Measurements from ENCODE around the gene CPA3. TPM values are rescaled to one million over a fixed set of nuclear protein-coding genes. Genes with fewer than 3 reads are reported as not detected.

The CPA3 gene
- polyA plus RNA-seq, 2 donors: 0.28 to 2.3 TPM

DNA sequence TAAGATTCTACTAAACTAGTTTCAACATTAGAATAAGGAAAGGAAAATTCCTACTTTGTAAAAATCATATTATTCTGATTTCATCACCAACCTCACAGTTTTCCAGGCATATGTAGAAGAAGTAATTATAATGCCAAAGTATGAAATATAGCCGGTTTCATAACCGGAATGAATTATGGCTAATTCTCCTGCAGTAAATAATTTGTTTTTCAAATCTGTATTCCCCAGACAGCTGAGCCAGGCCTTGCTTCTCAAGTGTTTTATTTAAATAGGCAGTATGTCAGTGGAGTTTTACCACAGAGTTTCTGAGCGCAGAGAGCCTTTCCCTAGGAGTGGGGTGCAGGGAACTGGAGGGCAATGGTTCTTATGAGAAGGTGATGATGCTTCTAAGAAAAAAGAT is 8.7 kb upstream of the CPA3 start:
- no peaks in the 10 kb centered on the region for H3K36me3 ChIP-seq (ENCODE audit: control insufficient read depth in 2 of 2, insufficient read depth in 2 of 2, low read length in 1 of 2)
- H3K4me3 ChIP-seq (ENCODE audit: low read depth in 1 of 2, low read length in 2 of 2): no peak overlapping the region
- no peaks in the 10 kb centered on the region for H3K4me1 ChIP-seq (ENCODE audit: control insufficient read depth in 2 of 2, insufficient read depth in 2 of 2, low read length in 1 of 2)
- H3K9me3 ChIP-seq (ENCODE audit: control insufficient read depth in 2 of 2, insufficient read depth in 1 of 2, low read depth in 1 of 2, low read length in 1 of 2): no peaks in the 10 kb centered on the region
- H3K27ac ChIP-seq (ENCODE audit: low read depth in 2 of 2, low read length in 1 of 2): no peak overlapping the region
- no peaks in the 10 kb centered on the region for H3K27me3 ChIP-seq (ENCODE audit: control insufficient read depth in 1 of 2, insufficient read depth in 2 of 2, low read length in 2 of 2)
- 77 to 88% methylated on average over 3 of the region's 3 CpGs for WGBS, 2 donors

GRCh38 chr3:148857316-148857715 is 7.8 kb upstream of the CPA3 start:
- H3K27me3 ChIP-seq (ENCODE audit: control insufficient read depth in 1 of 2, insufficient read depth in 2 of 2, low read length in 2 of 2): no peaks in the 10 kb centered on the region
- no peaks in the 10 kb centered on the region for H3K9me3 ChIP-seq (ENCODE audit: control insufficient read depth in 2 of 2, insufficient read depth in 1 of 2, low read depth in 1 of 2, low read length in 1 of 2)
- no peaks in the 10 kb centered on the region for H3K36me3 ChIP-seq (ENCODE audit: control insufficient read depth in 2 of 2, insufficient read depth in 2 of 2, low read length in 1 of 2)
- no peaks in the 10 kb centered on the region for H3K4me1 ChIP-seq (ENCODE audit: control insufficient read depth in 2 of 2, insufficient read depth in 2 of 2, low read length in 1 of 2)
- H3K4me3 ChIP-seq (ENCODE audit: low read depth in 1 of 2, low read length in 2 of 2): no peak overlapping the region
- H3K27ac ChIP-seq (ENCODE audit: low read depth in 2 of 2, low read length in 1 of 2): no peak overlapping the region
- WGBS, 2 donors: 67 to 78% methylated on average over 4 of the region's 4 CpGs

DNA sequence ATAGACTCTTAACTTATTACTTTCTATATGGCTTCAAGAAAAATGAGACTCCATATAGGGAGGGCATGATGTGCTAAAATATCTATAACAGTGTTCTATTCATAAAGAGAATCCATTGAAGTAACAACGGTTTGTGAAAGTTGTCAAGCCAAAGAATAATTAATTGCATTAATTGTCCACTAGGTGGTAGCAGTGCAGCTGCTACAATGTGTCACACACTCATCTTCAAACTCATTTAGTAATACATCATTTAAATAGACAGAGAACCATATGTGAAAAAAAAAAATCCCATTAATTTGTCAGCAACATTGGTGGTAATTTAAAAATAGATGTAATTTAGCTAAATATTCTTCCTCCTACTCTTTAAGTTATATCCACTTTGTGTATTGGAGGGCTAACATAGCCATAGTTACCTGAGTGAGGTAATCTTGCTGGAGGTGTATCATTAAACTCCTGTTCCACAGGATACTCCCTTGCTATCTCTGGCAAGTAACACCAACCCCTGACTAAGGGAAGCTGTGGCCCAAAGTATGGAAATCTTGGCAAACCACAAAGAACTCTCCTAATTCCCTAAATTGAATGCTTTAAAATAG is 3.7 kb upstream of the CPA3 start:
- 3% methylated on average over 1 of the region's 1 CpG for WGBS, 2 donors
- Histone ChIP-seq H3K27me3 (ENCODE audit: control insufficient read depth in 1 of 2, insufficient read depth in 2 of 2, low read length in 2 of 2) (no peaks in the 10 kb centered on the region), H3K4me1 (ENCODE audit: control insufficient read depth in 2 of 2, insufficient read depth in 2 of 2, low read length in 1 of 2) (no peaks in the 10 kb centered on the region), H3K4me3 (ENCODE audit: low read depth in 1 of 2, low read length in 2 of 2) (no peak overlapping the region), H3K9me3 (ENCODE audit: control insufficient read depth in 2 of 2, insufficient read depth in 1 of 2, low read depth in 1 of 2, low read length in 1 of 2) (no peaks in the 10 kb centered on the region), H3K27ac (ENCODE audit: low read depth in 2 of 2, low read length in 1 of 2) (no peak overlapping the region), H3K36me3 (ENCODE audit: control insufficient read depth in 2 of 2, insufficient read depth in 2 of 2, low read length in 1 of 2) (no peaks in the 10 kb centered on the region)

GRCh38 chr3:148863297-148863696 is 1.8 kb upstream of the CPA3 start:
- Histone ChIP-seq H3K4me1 (ENCODE audit: control insufficient read depth in 2 of 2, insufficient read depth in 2 of 2, low read length in 1 of 2) (no peaks in the 10 kb centered on the region), H3K4me3 (ENCODE audit: low read depth in 1 of 2, low read length in 2 of 2) (no peak overlapping the region), H3K27me3 (ENCODE audit: control insufficient read depth in 1 of 2, insufficient read depth in 2 of 2, low read length in 2 of 2) (no peaks in the 10 kb centered on the region), H3K27ac (ENCODE audit: low read depth in 2 of 2, low read length in 1 of 2) (no peak overlapping the region), H3K36me3 (ENCODE audit: control insufficient read depth in 2 of 2, insufficient read depth in 2 of 2, low read length in 1 of 2) (no peaks in the 10 kb centered on the region), H3K9me3 (ENCODE audit: control insufficient read depth in 2 of 2, insufficient read depth in 1 of 2, low read depth in 1 of 2, low read length in 1 of 2) (no peaks in the 10 kb centered on the region)
- WGBS, 2 donors: 38 to 44% methylated on average over 4 of the region's 4 CpGs

GRCh38 chr3:148863814-148864213 is 1.3 kb upstream of the CPA3 start:
- H3K4me3 ChIP-seq (ENCODE audit: low read depth in 1 of 2, low read length in 2 of 2): no peak overlapping the region
- H3K36me3 ChIP-seq (ENCODE audit: control insufficient read depth in 2 of 2, insufficient read depth in 2 of 2, low read length in 1 of 2): no peaks in the 10 kb centered on the region
- no peaks in the 10 kb centered on the region for H3K9me3 ChIP-seq (ENCODE audit: control insufficient read depth in 2 of 2, insufficient read depth in 1 of 2, low read depth in 1 of 2, low read length in 1 of 2)
- H3K4me1 ChIP-seq (ENCODE audit: control insufficient read depth in 2 of 2, insufficient read depth in 2 of 2, low read length in 1 of 2): no peaks in the 10 kb centered on the region
- no peak overlapping the region for H3K27ac ChIP-seq (ENCODE audit: low read depth in 2 of 2, low read length in 1 of 2)
- H3K27me3 ChIP-seq (ENCODE audit: control insufficient read depth in 1 of 2, insufficient read depth in 2 of 2, low read length in 2 of 2): no peaks in the 10 kb centered on the region
- WGBS, 2 donors: 40 to 50% methylated on average over 5 of the region's 5 CpGs

DNA sequence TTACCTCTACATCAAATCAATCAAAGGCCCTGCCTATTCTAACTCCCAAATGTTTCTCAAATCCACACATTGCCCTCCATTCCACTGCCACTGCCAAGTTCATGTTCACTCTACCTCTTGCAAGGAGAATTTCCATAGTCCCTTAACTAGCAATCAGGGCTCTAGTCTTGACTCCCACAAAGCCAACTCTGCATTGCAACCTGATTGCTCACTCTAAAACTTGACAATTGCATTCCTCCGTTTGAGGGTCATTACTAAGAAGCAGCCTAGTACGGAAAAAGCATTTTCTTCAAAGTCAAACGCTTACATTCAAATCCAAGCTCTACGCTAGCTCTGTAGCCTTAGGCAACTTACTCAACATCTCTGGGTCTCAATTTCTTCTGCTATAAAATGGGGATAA is 1.2 kb downstream of the CPA3 start:
- H3K27ac ChIP-seq (ENCODE audit: low read depth in 2 of 2, low read length in 1 of 2): no peak overlapping the region
- H3K9me3 ChIP-seq (ENCODE audit: control insufficient read depth in 2 of 2, insufficient read depth in 1 of 2, low read depth in 1 of 2, low read length in 1 of 2): no peaks in the 10 kb centered on the region
- no peak overlapping the region for H3K4me3 ChIP-seq (ENCODE audit: low read depth in 1 of 2, low read length in 2 of 2)
- 87 to 93% methylated on average over 4 of the region's 4 CpGs for WGBS, 2 donors
- no peaks in the 10 kb centered on the region for H3K36me3 ChIP-seq (ENCODE audit: control insufficient read depth in 2 of 2, insufficient read depth in 2 of 2, low read length in 1 of 2)
- no peaks in the 10 kb centered on the region for H3K27me3 ChIP-seq (ENCODE audit: control insufficient read depth in 1 of 2, insufficient read depth in 2 of 2, low read length in 2 of 2)
- H3K4me1 ChIP-seq (ENCODE audit: control insufficient read depth in 2 of 2, insufficient read depth in 2 of 2, low read length in 1 of 2): no peaks in the 10 kb centered on the region

GRCh38 chr3:148873270-148873927 is 8.3 kb downstream of the CPA3 start:
- no peak overlapping the region for H3K27ac ChIP-seq (ENCODE audit: low read depth in 2 of 2, low read length in 1 of 2)
- WGBS, 2 donors: 75 to 77% methylated on average over 9 of the region's 9 CpGs
- H3K27me3 ChIP-seq (ENCODE audit: control insufficient read depth in 1 of 2, insufficient read depth in 2 of 2, low read length in 2 of 2): no peaks in the 10 kb centered on the region

GRCh38 chr3:148873977-148874376 is 8.9 kb downstream of the CPA3 start:
- WGBS, 2 donors: 44 to 45% methylated on average over 1 of the region's 1 CpG
- no peak overlapping the region for H3K4me3 ChIP-seq (ENCODE audit: low read depth in 1 of 2, low read length in 2 of 2)
- no peak overlapping the region for H3K27ac ChIP-seq (ENCODE audit: low read depth in 2 of 2, low read length in 1 of 2)
- no peaks in the 10 kb centered on the region for H3K36me3 ChIP-seq (ENCODE audit: control insufficient read depth in 2 of 2, insufficient read depth in 2 of 2, low read length in 1 of 2)
- no peaks in the 10 kb centered on the region for H3K27me3 ChIP-seq (ENCODE audit: control insufficient read depth in 1 of 2, insufficient read depth in 2 of 2, low read length in 2 of 2)
- no peaks in the 10 kb centered on the region for H3K4me1 ChIP-seq (ENCODE audit: control insufficient read depth in 2 of 2, insufficient read depth in 2 of 2, low read length in 1 of 2)
- H3K9me3 ChIP-seq (ENCODE audit: control insufficient read depth in 2 of 2, insufficient read depth in 1 of 2, low read depth in 1 of 2, low read length in 1 of 2): no peaks in the 10 kb centered on the region

More at GRCh38 chr3:148873270-148873927, 8.3 kb downstream of the CPA3 start:
- no peak overlapping the region for H3K4me3 ChIP-seq (ENCODE audit: low read depth in 1 of 2, low read length in 2 of 2)
- H3K4me1 ChIP-seq (ENCODE audit: control insufficient read depth in 2 of 2, insufficient read depth in 2 of 2, low read length in 1 of 2): no peaks in the 10 kb centered on the region
- H3K36me3 ChIP-seq (ENCODE audit: control insufficient read depth in 2 of 2, insufficient read depth in 2 of 2, low read length in 1 of 2): no peaks in the 10 kb centered on the region
- no peaks in the 10 kb centered on the region for H3K9me3 ChIP-seq (ENCODE audit: control insufficient read depth in 2 of 2, insufficient read depth in 1 of 2, low read depth in 1 of 2, low read length in 1 of 2)

DNA sequence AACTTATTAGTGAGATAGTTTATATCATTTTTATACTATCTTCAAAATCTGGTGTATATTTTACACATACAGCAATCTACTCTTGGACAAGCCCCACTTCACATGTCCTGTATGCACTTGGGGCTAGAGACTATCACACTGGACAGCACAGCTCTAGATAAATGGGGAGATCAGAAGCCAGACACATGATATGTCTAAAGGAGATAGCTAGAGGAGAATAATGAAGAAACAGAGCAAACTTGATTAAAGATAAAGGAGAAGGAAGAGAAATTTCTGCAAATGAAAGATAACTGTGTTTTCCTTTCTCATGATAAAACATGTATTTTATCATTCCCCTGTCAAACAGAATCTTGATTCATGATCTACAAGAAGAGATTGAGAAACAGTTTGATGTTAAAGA is 13.0 kb downstream of the CPA3 start:
- Histone ChIP-seq H3K27me3 (ENCODE audit: control insufficient read depth in 1 of 2, insufficient read depth in 2 of 2, low read length in 2 of 2) (no peaks in the 10 kb centered on the region), H3K27ac (ENCODE audit: low read depth in 2 of 2, low read length in 1 of 2) (no peak overlapping the region), H3K9me3 (ENCODE audit: control insufficient read depth in 2 of 2, insufficient read depth in 1 of 2, low read depth in 1 of 2, low read length in 1 of 2) (no peaks in the 10 kb centered on the region), H3K36me3 (ENCODE audit: control insufficient read depth in 2 of 2, insufficient read depth in 2 of 2, low read length in 1 of 2) (no peaks in the 10 kb centered on the region), H3K4me1 (ENCODE audit: control insufficient read depth in 2 of 2, insufficient read depth in 2 of 2, low read length in 1 of 2) (no peaks in the 10 kb centered on the region), H3K4me3 (ENCODE audit: low read depth in 1 of 2, low read length in 2 of 2) (no peak overlapping the region)

DNA sequence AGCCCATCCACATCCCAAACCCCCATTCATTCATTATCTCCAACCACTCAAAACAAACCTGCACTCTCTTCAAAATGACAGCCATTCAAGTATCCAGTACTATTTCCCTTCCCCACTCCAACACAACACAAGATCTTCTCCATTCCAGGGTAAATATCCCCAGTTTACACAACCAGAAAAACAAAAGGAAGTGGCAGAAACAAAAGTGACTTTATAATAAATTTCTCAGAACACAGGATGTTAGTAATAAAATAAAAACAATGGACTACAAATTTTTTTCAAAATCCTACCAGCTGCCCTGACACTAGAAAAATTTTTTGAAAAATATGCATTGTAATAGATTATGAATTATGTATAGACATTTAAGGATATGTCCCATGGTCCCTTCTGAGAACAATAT is 14.2 kb downstream of the CPA3 start:
- no peaks in the 10 kb centered on the region for H3K27me3 ChIP-seq (ENCODE audit: control insufficient read depth in 1 of 2, insufficient read depth in 2 of 2, low read length in 2 of 2)
- no peaks in the 10 kb centered on the region for H3K9me3 ChIP-seq (ENCODE audit: control insufficient read depth in 2 of 2, insufficient read depth in 1 of 2, low read depth in 1 of 2, low read length in 1 of 2)
- no peak overlapping the region for H3K4me3 ChIP-seq (ENCODE audit: low read depth in 1 of 2, low read length in 2 of 2)
- no peaks in the 10 kb centered on the region for H3K36me3 ChIP-seq (ENCODE audit: control insufficient read depth in 2 of 2, insufficient read depth in 2 of 2, low read length in 1 of 2)
- H3K4me1 ChIP-seq (ENCODE audit: control insufficient read depth in 2 of 2, insufficient read depth in 2 of 2, low read length in 1 of 2): no peaks in the 10 kb centered on the region
- H3K27ac ChIP-seq (ENCODE audit: low read depth in 2 of 2, low read length in 1 of 2): no peak overlapping the region

All from esophagus (tissue), 2 donors.